Suprapubic skin (tissue), 4 donors: Measurements from ENCODE around the gene CORO1C. TPM values are rescaled to one million over a fixed set of nuclear protein-coding genes. Genes with fewer than 3 reads are reported as not detected.

Experiments
- DNase-seq, 2 donors: peaks; one replicate each; pipeline ENCODE4 v3.0.0-alpha.2; 2019; ENCODE audit warnings: low spot score in 2 of 2
- H3K27ac ChIP-seq: fragments of 200-600 bp; sonication (generic); one replicate; pipeline ENCODE4 v1.5.1; 2019
- H3K27me3 ChIP-seq: fragments of 200-600 bp; sonication (generic); one replicate; pipeline ENCODE4 v1.5.1; 2019
- H3K36me3 ChIP-seq: fragments of 200-600 bp; sonication (generic); one replicate; pipeline ENCODE4 v1.5.1; 2019
- H3K4me1 ChIP-seq: fragments of 200-600 bp; sonication (generic); one replicate; pipeline ENCODE4 v1.5.1; 2019
- H3K4me3 ChIP-seq: fragments of 200-600 bp; sonication (generic); one replicate; pipeline ENCODE4 v1.5.1; 2019; ENCODE audit warnings: mild to moderate bottlenecking
- H3K9me3 ChIP-seq: fragments of 200-600 bp; sonication (generic); one replicate; pipeline ENCODE4 v1.5.1; 2019
- EP300 ChIP-seq: sonication (generic); formaldehyde crosslinking; IDR thresholded peaks from one replicate; pipeline ENCODE4 v1.6.1; 2017; ENCODE audit warnings: antibody characterized with exemption
- POLR2A ChIP-seq, 2 donors: fragments of 450-650 bp; IDR thresholded peaks; one replicate each; pipeline ENCODE4 v1.6.1; 2017; ENCODE audit warnings: antibody characterized with exemption in 2 of 2, mild to moderate bottlenecking in 2 of 2, moderate library complexity in 2 of 2
- POLR2AphosphoS5 ChIP-seq, 3 donors: sonication (generic); formaldehyde crosslinking; IDR thresholded peaks; one replicate each; pipeline ENCODE4 v1.6.1; 2017; ENCODE audit warnings: antibody characterized with exemption in 3 of 3
- WGBS: methylation state at CpG from one replicate; pipeline ENCODE4 v1.1.5; 2018; 5-methylcytosine and 5-hydroxymethylcytosine counted together
- total RNA-seq, 4 donors: library from RNA; depleted of rRNA; stranded (reverse); fragments of >200 nt; gene quantifications; one replicate each; pipeline ENCODE4 v1.1.0, GENCODE V29; 2016
- TF ChIP-seq, protein P1 (sequence below), 2 donors: fragments of 200-600 bp in 1 of 2; fragments of 450-650 bp in 1 of 2; sonication (generic) in 1 of 2; IDR thresholded peaks; one replicate each; pipeline ENCODE4 v1.5.1; 2016 to 2019; ENCODE audit warnings: antibody characterized with exemption in 2 of 2, mild to moderate bottlenecking in 1 of 2, moderate library complexity in 1 of 2

Gene CORO1C
- total RNA-seq, 4 donors from 2014 or later: 117 to 175 (median 142) TPM

DNA sequence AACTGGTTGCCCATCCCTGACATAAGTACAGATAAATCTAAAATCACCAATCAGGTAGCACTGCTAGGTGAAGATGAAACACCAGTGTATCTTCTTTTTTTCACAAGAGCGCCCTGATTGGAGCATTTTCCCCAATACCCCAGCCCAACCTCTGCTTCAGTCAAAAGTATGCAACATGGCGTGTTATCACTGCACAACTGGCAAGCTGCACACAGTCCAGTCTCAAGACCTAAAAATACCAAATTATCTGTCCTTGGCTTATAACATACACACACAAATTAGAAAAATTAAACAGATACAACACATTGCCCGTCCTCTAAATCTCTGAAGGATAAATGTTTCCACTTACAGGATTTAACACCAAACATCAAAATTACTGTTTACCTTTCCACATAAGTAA, 77.4 kb downstream of the CORO1C start:
- Histone ChIP-seq H3K27me3 (no peaks in the 10 kb centered on the region), H3K27ac (no peak overlapping the region), H3K4me1 (no peaks in the 10 kb centered on the region), H3K4me3 (no peak overlapping the region), H3K36me3 (peaks cover 94% of the 10 kb centered on the region), H3K9me3 (no peaks in the 10 kb centered on the region)
- TF ChIP-seq POLR2A (IDR thresholded peaks at IDR 0.05): no peak
- TF ChIP-seq, protein P1, sequence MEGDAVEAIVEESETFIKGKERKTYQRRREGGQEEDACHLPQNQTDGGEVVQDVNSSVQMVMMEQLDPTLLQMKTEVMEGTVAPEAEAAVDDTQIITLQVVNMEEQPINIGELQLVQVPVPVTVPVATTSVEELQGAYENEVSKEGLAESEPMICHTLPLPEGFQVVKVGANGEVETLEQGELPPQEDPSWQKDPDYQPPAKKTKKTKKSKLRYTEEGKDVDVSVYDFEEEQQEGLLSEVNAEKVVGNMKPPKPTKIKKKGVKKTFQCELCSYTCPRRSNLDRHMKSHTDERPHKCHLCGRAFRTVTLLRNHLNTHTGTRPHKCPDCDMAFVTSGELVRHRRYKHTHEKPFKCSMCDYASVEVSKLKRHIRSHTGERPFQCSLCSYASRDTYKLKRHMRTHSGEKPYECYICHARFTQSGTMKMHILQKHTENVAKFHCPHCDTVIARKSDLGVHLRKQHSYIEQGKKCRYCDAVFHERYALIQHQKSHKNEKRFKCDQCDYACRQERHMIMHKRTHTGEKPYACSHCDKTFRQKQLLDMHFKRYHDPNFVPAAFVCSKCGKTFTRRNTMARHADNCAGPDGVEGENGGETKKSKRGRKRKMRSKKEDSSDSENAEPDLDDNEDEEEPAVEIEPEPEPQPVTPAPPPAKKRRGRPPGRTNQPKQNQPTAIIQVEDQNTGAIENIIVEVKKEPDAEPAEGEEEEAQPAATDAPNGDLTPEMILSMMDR (IDR thresholded peaks at IDR 0.05): no peak
- no peak for TF ChIP-seq EP300
- no peak for TF ChIP-seq POLR2AphosphoS5 (IDR thresholded peaks at IDR 0.05)
- DNase-seq: no peak
- WGBS: 95% methylated on average over 3 of the region's 3 CpGs

DNA sequence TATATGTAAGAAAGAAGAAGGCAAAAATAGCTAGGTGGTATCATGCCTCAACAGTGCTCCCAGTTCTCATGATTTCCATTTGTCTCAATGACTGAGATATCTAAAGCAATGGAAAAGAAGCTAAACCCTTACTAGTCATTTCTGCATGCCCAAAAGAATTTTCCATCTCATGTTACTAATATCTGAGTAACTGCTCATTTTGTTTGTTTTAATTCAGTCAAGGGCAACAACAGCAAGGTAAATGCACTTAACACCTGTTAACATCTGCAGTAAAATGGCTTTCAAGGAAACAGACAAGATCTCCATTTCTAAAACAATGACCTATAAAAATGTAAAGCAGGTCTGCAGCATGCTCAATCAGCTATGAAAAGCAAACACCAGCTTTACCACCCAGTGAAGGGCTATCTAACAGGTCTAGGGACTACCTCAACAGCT, 78.2 kb downstream of the CORO1C start:
- no peaks in the 10 kb centered on the region for H3K27me3 ChIP-seq
- no peak for DNase-seq
- TF ChIP-seq POLR2A (IDR thresholded peaks at IDR 0.05): no peak
- no peak for TF ChIP-seq POLR2AphosphoS5 (IDR thresholded peaks at IDR 0.05)
- TF ChIP-seq, protein P1 (IDR thresholded peaks at IDR 0.05): no peak
- no peak for TF ChIP-seq EP300
- no peak overlapping the region for H3K4me3 ChIP-seq
- H3K9me3 ChIP-seq: no peaks in the 10 kb centered on the region
- no peak overlapping the region for H3K27ac ChIP-seq
- peaks cover 94% of the 10 kb centered on the region for H3K36me3 ChIP-seq
- H3K4me1 ChIP-seq: no peaks in the 10 kb centered on the region

DNA sequence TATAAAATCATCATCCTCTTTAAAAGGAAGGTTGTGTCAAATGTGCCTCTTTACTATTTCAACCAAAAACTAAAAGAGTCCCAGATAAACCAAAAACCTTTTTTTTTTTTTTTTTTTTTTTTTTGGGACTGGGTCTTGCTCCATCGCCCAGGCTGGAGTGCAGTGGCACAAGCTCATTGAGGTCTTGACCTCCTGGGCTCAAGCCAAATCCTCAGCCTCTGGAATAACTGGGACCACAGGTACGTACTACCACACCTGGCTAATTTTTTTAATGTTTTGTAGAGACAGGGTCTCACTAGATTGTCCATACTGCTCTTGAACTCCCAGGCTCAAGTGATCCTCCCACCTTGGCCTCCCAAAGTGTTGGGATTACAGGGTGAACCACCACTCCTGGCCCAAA, 81.2 kb downstream of the CORO1C start:
- H3K4me3 ChIP-seq: no peak overlapping the region
- DNase-seq: no peak
- H3K27ac ChIP-seq: no peak overlapping the region
- peaks cover 93% of the 10 kb centered on the region for H3K36me3 ChIP-seq
- no peaks in the 10 kb centered on the region for H3K27me3 ChIP-seq
- 73% methylated on average over 2 of the region's 2 CpGs for WGBS
- no peak for TF ChIP-seq POLR2AphosphoS5 (IDR thresholded peaks at IDR 0.05)
- TF ChIP-seq, protein P1 (IDR thresholded peaks at IDR 0.05): no peak
- TF ChIP-seq EP300: no peak
- TF ChIP-seq POLR2A (IDR thresholded peaks at IDR 0.05): no peak
- H3K4me1 ChIP-seq: no peaks in the 10 kb centered on the region
- H3K9me3 ChIP-seq: no peaks in the 10 kb centered on the region

DNA sequence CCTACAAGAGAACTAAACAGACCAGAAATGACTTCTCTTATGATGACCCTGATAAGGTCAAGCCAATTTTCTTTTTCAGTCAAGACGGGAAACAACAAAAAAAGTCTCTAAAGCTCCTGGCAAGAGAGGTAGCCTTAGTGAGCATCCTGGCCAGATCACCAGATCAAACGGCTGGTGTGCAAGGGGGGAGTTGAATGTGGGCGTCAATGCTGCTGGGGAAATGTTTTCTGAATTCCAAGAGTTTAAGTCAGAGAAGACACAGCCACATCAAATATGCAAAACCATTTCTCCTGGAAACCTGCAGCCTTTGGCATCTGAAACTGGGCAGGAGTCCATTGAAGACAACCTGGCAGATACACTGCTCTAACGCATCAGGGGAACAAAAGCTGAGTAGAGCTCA, 81.6 kb downstream of the CORO1C start:
- WGBS: 37% methylated on average over 4 of the region's 4 CpGs
- TF ChIP-seq POLR2A (IDR thresholded peaks at IDR 0.05) (no peak), POLR2AphosphoS5 (IDR thresholded peaks at IDR 0.05) (no peak), EP300 (no peak)
- TF ChIP-seq, protein P1 (IDR thresholded peaks at IDR 0.05): no peak

DNA sequence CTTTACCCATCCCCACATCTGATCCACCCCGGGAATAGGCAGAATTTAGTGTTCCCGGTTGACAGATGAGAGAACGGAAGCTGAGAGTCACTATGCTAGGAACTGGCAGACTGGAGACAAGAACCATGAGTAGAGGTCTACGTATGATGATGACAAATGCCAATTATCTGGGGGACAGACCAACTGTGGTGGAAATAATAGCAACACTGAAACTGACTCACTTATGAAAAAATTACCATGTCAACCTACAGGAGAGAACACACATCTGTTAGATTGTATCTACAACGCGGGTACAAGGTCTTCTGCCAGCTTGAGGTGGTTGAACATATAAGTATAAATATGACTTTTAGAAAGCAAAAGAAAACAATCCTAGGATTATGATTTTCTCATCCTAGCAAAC, 82.2 kb downstream of the CORO1C start:
- Histone ChIP-seq H3K27me3 (no peaks in the 10 kb centered on the region), H3K27ac (no peak overlapping the region), H3K9me3 (no peaks in the 10 kb centered on the region), H3K4me1 (peaks cover 7% of the 10 kb centered on the region), H3K36me3 (peaks cover 88% of the 10 kb centered on the region), H3K4me3 (no peak overlapping the region)
- DNase-seq: no peak
- WGBS: 74% methylated on average over 6 of the region's 6 CpGs
- TF ChIP-seq POLR2AphosphoS5 (IDR thresholded peaks at IDR 0.05): no peak
- no peak for TF ChIP-seq EP300
- no peak for TF ChIP-seq POLR2A (IDR thresholded peaks at IDR 0.05)
- TF ChIP-seq, protein P1 (IDR thresholded peaks at IDR 0.05): no peak

More for the DNA sequence above, 81.6 kb downstream of the CORO1C start:
- no peaks in the 10 kb centered on the region for H3K9me3 ChIP-seq
- H3K4me3 ChIP-seq: no peak overlapping the region
- H3K4me1 ChIP-seq: peaks cover 2% of the 10 kb centered on the region
- H3K36me3 ChIP-seq: peaks cover 92% of the 10 kb centered on the region
- no peak for DNase-seq
- H3K27me3 ChIP-seq: no peaks in the 10 kb centered on the region
- no peak overlapping the region for H3K27ac ChIP-seq
